D721Med (cell line): Measurements from ENCODE around the gene SETD3.

Experiments used
- DNase-seq: peaks from one replicate; pipeline ENCODE4 v3.0.0; 2011; ENCODE audit warnings: low spot score; ENCODE audit not compliant: insufficient read length
- FAIRE-seq: peaks from 2 replicates; lab custom pipeline; 2011; peaks lifted over from hg19 to GRCh38; lab: Jason Lieb, UNC
- TF ChIP-seq, protein P1 (sequence below): IDR thresholded peaks from 2 replicates; pipeline ENCODE4 v1.5.1; 2012; ENCODE audit warnings: mild to moderate bottlenecking, control low read depth; ENCODE audit not compliant: insufficient read depth; ENCODE audit errors: missing control alignments

SETD3 gene

DNA sequence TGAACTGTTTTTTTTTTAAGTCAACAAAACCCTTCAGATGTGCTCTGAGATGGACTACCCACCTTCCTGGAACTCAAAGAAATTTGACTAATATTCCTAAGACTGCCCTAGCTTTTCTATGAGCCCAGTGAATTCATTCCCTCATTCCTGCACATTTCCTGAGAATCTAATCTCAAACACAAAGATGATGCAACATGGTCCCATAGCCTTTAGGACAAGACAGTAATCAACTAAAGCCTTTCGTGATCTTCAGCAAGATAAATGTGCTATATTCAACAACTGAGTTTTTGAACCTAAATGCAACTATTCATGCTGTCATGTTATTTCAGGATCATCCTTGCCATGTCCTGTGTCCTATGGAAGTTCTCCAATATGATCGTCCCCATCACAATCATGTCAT is 5.0 kb downstream of the SETD3 start:
- TF ChIP-seq, protein P1, sequence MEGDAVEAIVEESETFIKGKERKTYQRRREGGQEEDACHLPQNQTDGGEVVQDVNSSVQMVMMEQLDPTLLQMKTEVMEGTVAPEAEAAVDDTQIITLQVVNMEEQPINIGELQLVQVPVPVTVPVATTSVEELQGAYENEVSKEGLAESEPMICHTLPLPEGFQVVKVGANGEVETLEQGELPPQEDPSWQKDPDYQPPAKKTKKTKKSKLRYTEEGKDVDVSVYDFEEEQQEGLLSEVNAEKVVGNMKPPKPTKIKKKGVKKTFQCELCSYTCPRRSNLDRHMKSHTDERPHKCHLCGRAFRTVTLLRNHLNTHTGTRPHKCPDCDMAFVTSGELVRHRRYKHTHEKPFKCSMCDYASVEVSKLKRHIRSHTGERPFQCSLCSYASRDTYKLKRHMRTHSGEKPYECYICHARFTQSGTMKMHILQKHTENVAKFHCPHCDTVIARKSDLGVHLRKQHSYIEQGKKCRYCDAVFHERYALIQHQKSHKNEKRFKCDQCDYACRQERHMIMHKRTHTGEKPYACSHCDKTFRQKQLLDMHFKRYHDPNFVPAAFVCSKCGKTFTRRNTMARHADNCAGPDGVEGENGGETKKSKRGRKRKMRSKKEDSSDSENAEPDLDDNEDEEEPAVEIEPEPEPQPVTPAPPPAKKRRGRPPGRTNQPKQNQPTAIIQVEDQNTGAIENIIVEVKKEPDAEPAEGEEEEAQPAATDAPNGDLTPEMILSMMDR, result no peak
- DNase-seq, result no peak
- no peak for FAIRE-seq

DNA sequence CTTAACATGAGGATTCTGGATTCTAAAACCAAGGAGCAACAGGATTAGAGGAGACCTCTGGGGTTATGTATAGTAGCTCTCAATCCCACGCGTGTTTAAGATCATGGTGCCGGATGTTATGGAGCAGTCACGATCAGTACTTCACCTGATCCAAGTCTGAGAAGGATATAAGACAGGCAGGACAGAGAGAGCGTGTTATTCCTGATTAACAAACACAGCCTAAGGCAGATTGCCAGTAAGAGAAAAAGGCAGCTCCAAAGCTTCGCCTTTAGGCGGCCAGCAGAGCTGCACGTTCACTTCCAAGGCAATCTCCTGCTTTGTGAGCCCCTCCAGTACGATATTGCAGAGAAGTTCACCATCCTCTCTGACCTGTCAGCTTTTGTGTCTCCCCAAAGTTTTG is 5.5 kb downstream of the SETD3 start:
- TF ChIP-seq, protein P1, result no peak
- no peak for DNase-seq
- FAIRE-seq, result no peak

DNA sequence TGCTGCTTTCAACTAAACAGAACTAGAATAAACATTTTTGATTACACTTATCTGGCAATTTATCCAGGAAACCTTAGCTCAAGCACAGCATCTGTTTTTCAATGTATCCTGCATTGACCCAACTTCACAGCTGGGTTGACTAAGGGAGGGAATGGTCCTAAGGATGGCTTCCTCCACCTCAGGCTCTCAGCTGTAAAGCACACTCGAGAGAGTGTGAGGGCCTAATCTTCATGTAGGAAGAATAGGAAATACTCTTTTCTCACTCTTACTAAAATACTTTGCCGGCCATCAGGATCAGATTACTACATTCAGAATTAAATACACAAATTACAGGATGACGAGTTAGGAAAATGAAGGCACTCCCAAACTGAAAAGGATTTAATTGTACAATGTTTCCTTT is 7.2 kb downstream of the SETD3 start:
- TF ChIP-seq, protein P1, result no peak
- DNase-seq (no peak), FAIRE-seq (no peak)

DNA sequence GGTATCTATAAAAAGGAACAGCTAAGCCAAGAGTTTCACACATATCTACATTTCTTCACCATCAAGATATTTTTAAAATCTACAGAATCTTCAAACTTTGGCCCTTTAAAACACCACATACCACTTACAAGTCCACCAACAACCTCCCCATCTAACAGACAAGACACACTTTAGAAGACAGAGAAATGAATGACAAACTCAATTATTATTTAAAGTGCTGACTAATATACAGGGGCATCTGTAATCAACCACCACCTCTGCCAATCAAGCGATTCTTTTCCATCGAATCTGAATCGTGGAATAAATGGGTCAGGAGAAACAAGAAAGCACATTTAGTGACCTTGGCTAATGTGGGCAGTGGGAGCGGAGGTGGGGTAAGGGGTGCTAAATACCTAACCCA is 7.7 kb downstream of the SETD3 start:
- TF ChIP-seq, protein P1, result no peak
- no peak for DNase-seq
- no peak for FAIRE-seq

DNA sequence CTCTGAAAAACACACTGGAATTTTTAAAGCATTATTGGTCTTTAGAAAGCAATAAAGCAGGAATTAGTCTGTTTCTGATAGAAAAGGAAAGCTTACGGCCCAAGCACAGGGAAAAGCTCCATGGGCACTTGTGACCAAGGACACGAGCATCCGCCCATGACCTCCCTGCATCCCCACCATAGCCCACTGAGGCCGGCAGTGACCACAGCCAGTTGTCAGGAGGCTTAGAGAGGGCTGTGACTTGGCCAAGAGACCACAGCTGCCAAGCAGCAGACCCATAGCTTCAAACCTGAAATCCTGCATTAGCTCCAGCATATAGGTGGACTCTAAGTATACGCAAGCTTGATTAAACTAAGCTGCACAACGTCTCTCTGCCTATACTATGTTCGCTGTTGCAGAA is 8.9 kb downstream of the SETD3 start:
- TF ChIP-seq, protein P1, result no peak
- no peak for FAIRE-seq
- no peak for DNase-seq

DNA sequence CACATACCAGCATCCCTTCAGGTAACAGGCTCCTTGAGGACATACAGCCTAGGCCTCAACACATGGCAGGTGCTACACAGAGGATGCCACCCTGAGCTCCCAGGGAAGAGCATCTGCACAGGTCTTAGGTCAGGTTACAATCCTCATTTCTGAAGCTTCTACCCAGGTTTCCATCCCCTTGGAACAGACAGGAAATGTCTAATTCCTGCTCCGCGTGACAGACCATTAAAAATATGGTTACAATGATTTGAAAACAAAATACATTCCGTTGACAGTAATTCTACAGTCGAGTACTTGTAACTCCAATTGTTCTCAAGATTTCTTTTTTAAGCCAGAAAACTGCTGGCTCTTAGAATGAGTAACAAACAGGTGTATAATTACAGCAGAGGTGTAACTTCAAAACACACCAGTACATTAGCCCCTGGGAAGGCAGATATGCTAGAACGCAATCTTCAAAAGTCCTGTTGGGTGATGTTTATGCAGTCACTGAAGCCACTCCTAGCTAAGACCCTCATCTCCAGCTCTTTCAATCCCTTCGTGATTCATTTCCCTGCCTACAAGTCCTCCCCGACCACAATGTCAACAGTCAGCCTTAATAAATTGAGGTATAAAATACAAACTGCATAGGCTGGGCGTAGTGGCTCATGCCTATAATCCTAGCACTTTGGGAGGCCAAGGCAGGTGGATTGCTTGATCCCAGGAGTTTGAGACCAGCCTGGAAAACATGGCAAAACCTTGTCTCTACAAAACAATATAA is 11.6 kb downstream of the SETD3 start:
- FAIRE-seq (no peak), DNase-seq (no peak)
- TF ChIP-seq, protein P1, result no peak

DNA sequence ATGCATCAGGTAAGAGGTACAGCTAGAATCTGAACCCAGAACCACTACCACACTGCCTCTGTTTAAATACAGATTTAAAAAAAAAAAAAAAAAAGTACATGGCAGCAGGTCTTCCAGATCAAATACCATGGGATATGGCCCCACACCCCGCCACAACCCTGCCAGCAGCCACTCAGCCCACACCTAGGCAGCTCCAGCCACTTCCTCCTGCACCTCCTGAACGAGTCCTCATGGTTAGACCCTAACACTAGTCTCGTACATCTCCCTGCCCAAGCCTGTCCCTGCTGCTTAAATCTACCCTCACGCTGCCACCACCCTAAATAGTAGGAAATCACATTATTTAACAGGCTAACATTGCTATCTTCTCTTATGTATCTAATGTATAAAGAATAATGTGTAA is 12.6 kb downstream of the SETD3 start:
- TF ChIP-seq, protein P1, result no peak
- no peak for DNase-seq
- no peak for FAIRE-seq
